ENCODE data around the gene SCFD2. TPM values are rescaled to one million over a fixed set of nuclear protein-coding genes. Genes with fewer than 3 reads are reported as not detected.

The SCFD2 gene
- total RNA-seq, 4 donors from 2014 or later: 14.3 to 37.8 (median 27.7) TPM

DNA sequence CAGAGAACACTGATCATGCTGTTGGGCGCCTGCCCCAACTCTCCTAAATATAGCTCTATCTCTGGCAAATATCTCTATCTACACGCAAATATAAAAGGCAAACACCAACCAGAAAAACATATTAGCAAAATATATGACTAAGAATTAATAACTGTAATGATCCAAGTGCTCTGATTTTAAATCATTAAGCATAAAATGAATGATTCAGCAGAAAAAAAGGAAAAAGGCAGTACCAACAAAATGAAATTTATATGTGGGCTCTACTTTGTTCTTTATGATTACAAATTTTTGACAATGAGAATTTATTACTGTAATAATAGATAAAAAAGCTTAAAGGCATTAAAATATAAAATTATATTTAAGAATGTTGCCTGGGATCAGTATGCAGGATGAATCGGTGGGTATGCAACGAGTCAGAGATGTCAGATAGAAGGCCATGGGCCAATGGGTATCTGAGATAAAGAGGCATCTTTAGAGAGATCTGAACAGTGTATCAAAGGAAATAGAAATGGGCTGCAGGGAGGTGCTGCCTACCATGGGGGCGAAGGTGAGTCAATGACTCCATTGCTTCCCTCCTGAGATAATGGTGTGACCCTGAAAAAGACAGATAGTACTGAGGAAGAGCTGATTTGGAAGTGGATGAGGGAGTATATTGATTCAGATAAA lies 234.8 kb downstream of the SCFD2 start:
- TF ChIP-seq, protein P1, sequence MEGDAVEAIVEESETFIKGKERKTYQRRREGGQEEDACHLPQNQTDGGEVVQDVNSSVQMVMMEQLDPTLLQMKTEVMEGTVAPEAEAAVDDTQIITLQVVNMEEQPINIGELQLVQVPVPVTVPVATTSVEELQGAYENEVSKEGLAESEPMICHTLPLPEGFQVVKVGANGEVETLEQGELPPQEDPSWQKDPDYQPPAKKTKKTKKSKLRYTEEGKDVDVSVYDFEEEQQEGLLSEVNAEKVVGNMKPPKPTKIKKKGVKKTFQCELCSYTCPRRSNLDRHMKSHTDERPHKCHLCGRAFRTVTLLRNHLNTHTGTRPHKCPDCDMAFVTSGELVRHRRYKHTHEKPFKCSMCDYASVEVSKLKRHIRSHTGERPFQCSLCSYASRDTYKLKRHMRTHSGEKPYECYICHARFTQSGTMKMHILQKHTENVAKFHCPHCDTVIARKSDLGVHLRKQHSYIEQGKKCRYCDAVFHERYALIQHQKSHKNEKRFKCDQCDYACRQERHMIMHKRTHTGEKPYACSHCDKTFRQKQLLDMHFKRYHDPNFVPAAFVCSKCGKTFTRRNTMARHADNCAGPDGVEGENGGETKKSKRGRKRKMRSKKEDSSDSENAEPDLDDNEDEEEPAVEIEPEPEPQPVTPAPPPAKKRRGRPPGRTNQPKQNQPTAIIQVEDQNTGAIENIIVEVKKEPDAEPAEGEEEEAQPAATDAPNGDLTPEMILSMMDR (IDR thresholded peaks at IDR 0.05): no peak
- TF ChIP-seq POLR2A (IDR thresholded peaks at IDR 0.05): no peak
- DNase-seq: no peak
- Histone ChIP-seq H3K36me3 (no peaks in the 10 kb centered on the region), H3K9me3 (no peaks in the 10 kb centered on the region), H3K4me1 (peaks cover 0 to 14% (median 0%) of the 10 kb centered on the region in 3 donors), H3K4me3 (no peak overlapping the region), H3K27ac (no peak overlapping the region), H3K27me3 (no peaks in the 10 kb centered on the region)
- intact Hi-C loops (cut with DNase I): no loop called here
- 91 to 93% methylated on average over 5 of the region's 5 CpGs for WGBS, 2 donors

DNA sequence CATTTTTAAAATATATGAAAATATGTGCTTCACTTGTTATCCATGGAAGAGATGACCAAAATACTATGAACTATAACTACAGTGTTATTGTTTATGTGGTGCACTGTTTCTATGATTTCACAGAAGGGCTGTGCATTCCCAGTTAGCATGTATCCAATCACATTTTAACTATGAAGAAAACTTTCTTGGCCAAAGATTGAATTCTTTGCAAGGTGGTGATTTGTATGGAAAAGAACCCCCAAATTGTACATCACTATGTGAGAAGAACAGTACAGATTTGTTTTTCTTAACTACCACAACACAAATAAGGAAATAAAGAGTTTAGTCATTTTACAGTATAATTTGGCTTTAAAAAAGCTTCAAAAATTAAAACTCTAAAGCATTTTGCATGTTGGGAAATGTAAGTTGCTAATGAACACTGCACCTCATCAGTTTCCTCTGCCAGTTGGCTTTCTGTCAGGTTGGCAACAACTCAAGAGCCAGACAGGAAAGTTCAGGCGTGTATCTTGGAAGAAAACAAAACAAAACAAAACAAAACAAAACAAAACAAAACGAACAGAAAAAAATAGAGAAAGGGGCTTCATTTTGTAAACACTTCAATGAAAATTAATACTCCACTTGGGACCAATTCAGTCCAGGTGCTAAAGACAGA lies 237.0 kb downstream of the SCFD2 start:
- H3K27ac ChIP-seq: no peak overlapping the region
- H3K27me3 ChIP-seq: no peaks in the 10 kb centered on the region
- DNase-seq: no peak
- 17 to 25% methylated on average over 2 of the region's 2 CpGs for WGBS, 2 donors
- intact Hi-C loops (cut with DNase I): no loop called here
- H3K9me3 ChIP-seq: no peaks in the 10 kb centered on the region
- H3K4me3 ChIP-seq: no peak overlapping the region
- no peak for TF ChIP-seq POLR2A (IDR thresholded peaks at IDR 0.05)
- TF ChIP-seq, protein P1 (IDR thresholded peaks at IDR 0.05): no peak
- H3K36me3 ChIP-seq: no peaks in the 10 kb centered on the region
- H3K4me1 ChIP-seq: peaks cover 0 to 14% (median 0%) of the 10 kb centered on the region in 3 donors

DNA sequence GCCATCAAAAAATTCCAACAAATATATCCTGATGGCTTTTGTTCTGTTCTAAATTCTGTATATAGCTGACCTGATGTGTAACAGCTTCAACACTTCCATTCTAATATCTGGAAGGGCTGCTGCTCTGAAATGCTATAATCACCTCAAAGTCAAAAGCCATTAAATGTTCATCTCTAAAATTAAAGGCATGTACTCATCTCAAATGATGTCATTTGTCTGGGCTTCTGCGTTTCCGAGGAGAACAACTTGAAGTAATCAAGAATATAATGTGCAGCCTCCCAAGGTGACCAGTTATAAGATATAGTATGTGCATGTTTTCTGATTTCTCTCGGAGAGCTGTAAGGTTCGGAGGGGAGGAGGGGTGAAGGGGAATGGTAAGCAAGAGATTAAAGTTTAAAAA lies 237.6 kb downstream of the SCFD2 start:
- TF ChIP-seq, protein P1 (IDR thresholded peaks at IDR 0.05): no peak
- TF ChIP-seq POLR2A (IDR thresholded peaks at IDR 0.05): no peak
- Histone ChIP-seq H3K36me3 (no peaks in the 10 kb centered on the region), H3K27ac (no peak overlapping the region), H3K4me3 (no peak overlapping the region), H3K9me3 (no peaks in the 10 kb centered on the region), H3K4me1 (peaks cover 0 to 14% (median 0%) of the 10 kb centered on the region in 3 donors), H3K27me3 (no peaks in the 10 kb centered on the region)
- DNase-seq: no peak
- intact Hi-C loops (cut with DNase I): no loop called here
- 77 to 89% methylated on average over 4 of the region's 4 CpGs for WGBS, 2 donors

DNA sequence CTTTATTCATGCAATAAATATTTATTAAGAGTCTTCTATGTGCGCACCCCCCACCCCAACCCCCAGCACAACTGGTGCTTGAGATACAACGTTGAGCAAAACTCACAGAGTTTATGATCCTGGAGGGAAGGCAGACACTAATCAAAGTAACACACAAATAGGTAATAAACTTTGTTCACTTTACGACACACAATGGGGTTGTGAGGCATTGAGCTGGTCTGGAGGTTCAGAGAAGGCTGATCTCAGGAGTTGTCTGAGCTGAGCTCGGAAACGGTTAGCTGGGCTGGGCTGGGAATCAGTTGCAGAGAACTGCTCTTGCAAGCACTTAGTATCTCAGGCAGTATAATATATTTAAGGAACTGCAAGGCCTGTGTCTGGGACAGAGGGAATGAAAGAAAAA lies 238.5 kb downstream of the SCFD2 start:
- DNase-seq: no peak
- TF ChIP-seq POLR2A (IDR thresholded peaks at IDR 0.05): no peak
- Histone ChIP-seq H3K4me1 (peaks cover 0 to 14% (median 0%) of the 10 kb centered on the region in 3 donors), H3K36me3 (no peaks in the 10 kb centered on the region), H3K27ac (no peak overlapping the region), H3K9me3 (no peaks in the 10 kb centered on the region), H3K27me3 (no peaks in the 10 kb centered on the region), H3K4me3 (no peak overlapping the region)
- 88 to 92% methylated on average over 5 of the region's 5 CpGs for WGBS, 2 donors
- intact Hi-C loops (cut with DNase I): no loop called here

DNA sequence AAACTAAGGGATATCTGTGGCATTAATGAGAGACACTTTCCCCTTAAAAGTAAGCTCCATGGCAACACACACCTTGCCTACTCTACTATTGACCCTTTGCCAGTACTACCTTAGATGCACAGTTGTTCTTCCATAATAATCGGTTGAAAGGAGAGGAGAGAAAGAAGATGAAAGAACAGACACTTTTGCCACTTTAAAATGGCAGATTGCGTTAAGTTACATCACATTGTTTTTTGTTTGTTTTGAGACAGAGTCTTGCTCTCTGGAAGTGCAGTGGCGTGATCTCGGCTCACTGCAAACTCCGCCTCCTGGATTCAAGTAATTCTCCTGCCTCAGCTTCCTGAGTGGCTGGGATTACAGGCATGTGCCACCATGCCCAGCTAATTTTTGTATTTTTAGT lies 239.8 kb downstream of the SCFD2 start:
- H3K4me3 ChIP-seq: no peak overlapping the region
- no peak overlapping the region for H3K27ac ChIP-seq
- no peak for DNase-seq
- H3K27me3 ChIP-seq: no peaks in the 10 kb centered on the region
- H3K36me3 ChIP-seq: no peaks in the 10 kb centered on the region
- no peaks in the 10 kb centered on the region for H3K9me3 ChIP-seq
- TF ChIP-seq, protein P1 (IDR thresholded peaks at IDR 0.05): no peak
- TF ChIP-seq POLR2A (IDR thresholded peaks at IDR 0.05): no peak
- 92 to 93% methylated on average over 5 of the region's 5 CpGs for WGBS, 2 donors
- peaks cover 0 to 14% (median 0%) of the 10 kb centered on the region in 3 donors for H3K4me1 ChIP-seq
- intact Hi-C loops (cut with DNase I): no loop called here
